B cell (primary cell): ENCODE data around the gene RPS14. TPM values are rescaled to one million over a fixed set of nuclear protein-coding genes. Genes with fewer than 3 reads are reported as not detected.
A peak's percentile ranks its signal among the peaks of the same experiment; 100 is the strongest.

Experiments
- ATAC-seq: fragments of 200-7000 bp; cut with Tn5 transposase; one replicate; pipeline ENCODE4 v1.10.0; 2021; ENCODE audit warnings: low read depth, mild to moderate bottlenecking, moderate number of reproducible peaks, moderate library complexity
- CTCF ChIA-PET: fragments of 350-600 bp; sonication (Branson Sonifier 250); formaldehyde crosslinking; loops from one replicate; lab custom pipeline; 2021; ENCODE audit warnings: antibody characterized with exemption, inconsistent platforms; lab: Charles Lee
- POLR2A ChIA-PET: fragments of 350-600 bp; sonication (Branson Sonifier 250); formaldehyde crosslinking; loops from one replicate; lab custom pipeline; 2021; ENCODE audit warnings: antibody characterized with exemption; lab: Charles Lee
- DNase-seq: peaks from one replicate; pipeline ENCODE4 v3.0.0; 2013
- H2AFZ ChIP-seq: 2 replicates; pipeline ENCODE4 v1.6.1; 2012; ENCODE audit warnings: mild to moderate bottlenecking, low read depth, low read length; ENCODE audit not compliant: insufficient read depth, poor library complexity, severe bottlenecking
- H3K27ac ChIP-seq, 2 donors: 1 replicate in 1 of 2; 2 replicates in 1 of 2; pipeline ENCODE4 v1.5.1; 2012 to 2013; ENCODE audit warnings: low read length in 2 of 2, mild to moderate bottlenecking in 2 of 2, moderate library complexity in 1 of 2
- H3K27me3 ChIP-seq, 4 experiments: fragments of 200-600 bp in 1 of 4; sonication (generic) in 1 of 4; replicated peaks in 1 of 4; 1 replicate in 2 of 4; 2 replicates in 2 of 4; pipeline versions ENCODE4 v1.6.1 to v1.7.0; 2013 to 2016; ENCODE audit warnings: low read length in 3 of 4, mild to moderate bottlenecking in 2 of 4, mixed read lengths in 1 of 4, moderate library complexity in 1 of 4; ENCODE audit not compliant: insufficient read depth in 4 of 4, control insufficient read depth in 3 of 4; ENCODE audit errors: control extremely low read depth in 1 of 4
- H3K36me3 ChIP-seq, 2 experiments: replicated peaks in 1 of 2; 1 replicate in 1 of 2; 2 replicates in 1 of 2; pipeline versions ENCODE4 v1.6.1 to v1.7.1; 2013; ENCODE audit warnings: low read length in 1 of 2; ENCODE audit not compliant: insufficient read depth in 2 of 2, control insufficient read depth in 1 of 2; ENCODE audit errors: control extremely low read depth in 1 of 2, extremely low read depth in 1 of 2
- H3K4me1 ChIP-seq, 2 donors: fragments of 200-600 bp in 1 of 2; sonication (generic) in 1 of 2; 1 replicate in 1 of 2; 2 replicates in 1 of 2; pipeline versions ENCODE4 v1.5.1 to v1.6.1; 2013 to 2017; ENCODE audit warnings: low read length in 2 of 2; ENCODE audit not compliant: control insufficient read depth in 2 of 2, insufficient read depth in 2 of 2
- H3K4me2 ChIP-seq: replicated peaks from 2 replicates; pipeline ENCODE3; 2012; ENCODE audit warnings: mild to moderate bottlenecking, low read depth, low read length; ENCODE audit not compliant: poor library complexity, severe bottlenecking
- H3K4me3 ChIP-seq, 5 experiments: fragments of 200-600 bp in 1 of 5; sonication (generic) in 1 of 5; 1 replicate in 3 of 5; 2 replicates in 2 of 5; pipeline versions ENCODE4 v1.5.1 to v1.7.0; 2011 to 2016; ENCODE audit warnings: low read length in 4 of 5, mild to moderate bottlenecking in 4 of 5, low read depth in 2 of 5, control low read depth in 1 of 5, moderate library complexity in 1 of 5; ENCODE audit not compliant: insufficient read depth in 1 of 5; ENCODE audit errors: control extremely low read depth in 1 of 5, extremely low read depth in 1 of 5
- H3K79me2 ChIP-seq: fragments of 200-600 bp; sonication (generic); one replicate; pipeline ENCODE4 v1.6.0; 2016; ENCODE audit warnings: low read length; ENCODE audit not compliant: control insufficient read depth, insufficient read depth
- H3K9ac ChIP-seq: fragments of 200-600 bp; sonication (generic); 2 replicates; pipeline ENCODE4 v1.6.1; 2017; ENCODE audit warnings: mild to moderate bottlenecking, low read length, moderate library complexity
- H3K9me3 ChIP-seq, 3 donors: one replicate each; pipeline versions ENCODE4 v1.6.1 to v1.7.1; 2013; ENCODE audit warnings: low read length in 2 of 3; ENCODE audit not compliant: control insufficient read depth in 2 of 3, insufficient read depth in 1 of 3; ENCODE audit errors: control extremely low read depth in 1 of 3
- H4K20me1 ChIP-seq: 2 replicates; pipeline ENCODE4 v1.6.0; 2012; ENCODE audit warnings: mild to moderate bottlenecking, low read length; ENCODE audit not compliant: insufficient read depth, control insufficient read depth, poor library complexity, severe bottlenecking
- H3K27ac Mint-ChIP-seq: one replicate; pipeline ENCODE4 v1.8.0; 2021; ENCODE audit warnings: mixed read lengths
- H3K27me3 Mint-ChIP-seq: one replicate; pipeline ENCODE4 v1.8.0; 2021; ENCODE audit warnings: mixed read lengths
- H3K4me1 Mint-ChIP-seq: one replicate; pipeline ENCODE4 v1.8.0; 2021; ENCODE audit warnings: mixed read lengths
- H3K4me3 Mint-ChIP-seq: one replicate; pipeline ENCODE4 v1.8.0; 2021; ENCODE audit warnings: mixed read lengths
- H3K9me3 Mint-ChIP-seq: one replicate; pipeline ENCODE4 v1.8.0; 2022; ENCODE audit warnings: mixed read lengths; ENCODE audit not compliant: insufficient read depth
- CTCF ChIP-seq: fragments of 200-600 bp; IDR thresholded peaks from one replicate; pipeline ENCODE4 v1.8.0; 2022; ENCODE audit warnings: antibody characterized with exemption, mild to moderate bottlenecking
- EZH2 ChIP-seq: IDR thresholded peaks from 2 replicates; pipeline ENCODE4 v1.6.1; 2012; ENCODE audit warnings: borderline replicate concordance, low read depth, mild to moderate bottlenecking, moderate library complexity, low read length; ENCODE audit not compliant: insufficient read depth, poor library complexity, severe bottlenecking
- WGBS: methylation state at CpG from one replicate; pipeline ENCODE4 v1.1.5; 2013; ENCODE audit warnings: missing lambda C conversion rate; ENCODE audit not compliant: insufficient coverage; 5-methylcytosine and 5-hydroxymethylcytosine counted together
- intact Hi-C: fragments of 100-400 bp; cut with micrococcal nuclease; formaldehyde crosslinking; loops from one replicate; pipeline ENCODE4 v1.10.0; 2022
- polyA plus RNA-seq: library from polyadenylated mRNA; depleted of rRNA; stranded (reverse); fragments of >200 nt; gene quantifications from 2 replicates; pipeline ENCODE4 v1.2.3, GENCODE V29; 2012
- total RNA-seq, 2 donors: library from RNA; stranded (reverse); fragments of 120-200 nt in 1 of 2; gene quantifications; 1 replicate in 1 of 2; 2 replicates in 1 of 2; pipeline versions ENCODE4 v1.2.3 to v1.2.4, GENCODE V29; 2013 to 2022

Gene RPS14
- total and polyA plus RNA-seq, 2 donors (not counting 1 experiment from before 2014, with no cell fraction given) = 3,740 to 6,881 TPM

GRCh38 chr5:150490296-150490669 lies 40.7 kb upstream of the RPS14 start:
- ChIA-PET POLR2A (interaction anchor here (1.0 to 1.3 kb wide), 2 partner anchors 41 to 76 kb away, joined by 3 to 8 read pairs; partner anchors contain the start of gene RPS14), CTCF (interaction anchor here (1.1 to 2.0 kb wide), 9 partner anchors 8 to 124 kb away, joined by 3 to 11 read pairs (median 6); no protein-coding TSS in a partner anchor)
- Histone ChIP-seq H3K36me3 (no peaks in the 10 kb centered on the region), H3K9me3 (no peaks in the 10 kb centered on the region), H3K27me3 (no peaks in the 10 kb centered on the region), H3K79me2 (peaks cover 4% of the 10 kb centered on the region), H4K20me1 (no peaks in the 10 kb centered on the region), H3K4me3 (no peak overlapping the region), H3K27ac (peak overlapping the region; percentile 42 to 48), H3K4me2 (peak overlapping the region; percentile 59), H3K9ac (no peak overlapping the region), H2AFZ (no peak overlapping the region), H3K4me1 (peaks cover 39 to 55% of the 10 kb centered on the region in 2 donors)
- WGBS = 77% methylated on average over 2 of the region's 2 CpGs
- DNase-seq (no peak), ATAC-seq (no peak)
- H3K4me1 Mint-ChIP-seq = peaks cover 54% of the 10 kb centered on the region
- no peaks in the 10 kb centered on the region for H3K9me3 Mint-ChIP-seq
- intact Hi-C loops = no loop called here
- TF ChIP-seq CTCF = no peak
- TF ChIP-seq EZH2 = no peak
- H3K27ac Mint-ChIP-seq = peak overlapping the region; percentile 91
- H3K27me3 Mint-ChIP-seq = no peaks in the 10 kb centered on the region
- H3K4me3 Mint-ChIP-seq = peak overlapping the region; percentile 50
